ENCODE results near the gene PSMD4.
A peak's percentile ranks its signal among the peaks of the same experiment; 100 is the strongest.

Gene PSMD4

DNA sequence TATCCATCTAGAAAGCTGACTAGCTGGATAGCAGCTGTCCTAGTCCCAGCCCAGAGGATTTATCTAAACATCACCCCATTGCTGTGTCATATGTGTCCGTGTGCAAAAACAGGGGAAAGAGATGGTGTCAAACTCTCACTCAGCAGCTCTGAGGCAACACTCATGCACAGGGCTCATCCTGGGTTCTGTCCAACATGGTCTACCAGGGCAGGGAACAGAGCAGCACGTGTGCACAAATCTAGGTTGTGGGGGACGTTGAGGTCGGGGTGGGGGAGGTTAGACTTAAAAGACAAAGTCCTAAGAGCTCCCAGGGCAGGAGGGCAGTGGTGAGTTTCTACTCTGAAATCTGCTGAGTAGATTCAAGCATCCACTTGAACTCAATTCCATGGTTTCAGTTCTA lies 56.5 kb downstream of the PSMD4 start:
- DNase-seq, result no peak

DNA sequence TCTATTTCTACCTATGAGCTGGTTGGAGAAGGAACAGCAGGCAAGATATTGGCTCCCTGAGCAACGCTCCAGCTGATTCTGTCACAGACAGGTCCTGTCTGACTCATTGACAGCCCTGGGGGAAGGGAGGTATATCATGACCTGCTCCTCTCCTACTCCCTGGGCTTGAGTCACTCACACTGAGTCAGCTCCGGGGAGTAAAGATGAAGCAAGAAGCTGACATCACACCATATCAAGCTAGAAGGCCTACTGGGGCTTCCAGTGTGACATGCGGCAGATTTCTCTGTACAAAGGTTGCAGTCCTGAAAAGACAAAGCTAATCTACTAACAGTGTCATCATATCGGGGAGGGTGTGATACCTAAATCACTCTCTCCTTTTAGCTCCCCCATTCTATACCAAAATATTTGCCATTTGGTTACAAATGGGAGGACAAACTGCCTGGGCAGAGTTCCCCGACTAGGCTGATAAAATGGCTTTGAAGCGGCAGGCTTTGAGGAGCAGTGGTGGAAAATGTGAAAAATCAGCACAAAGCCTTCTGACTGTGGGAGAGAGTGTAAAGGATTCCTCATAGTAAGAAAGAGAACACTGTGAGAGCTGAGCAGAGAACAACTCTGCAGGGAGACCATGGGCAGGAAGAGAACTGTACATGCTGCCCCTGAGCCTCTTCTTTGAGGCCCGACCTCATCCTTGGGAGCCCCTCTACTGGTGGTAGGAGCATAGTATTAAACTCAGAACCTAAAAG lies 57.2 kb downstream of the PSMD4 start:
- DNase-seq, result peak; percentile 74

DNA sequence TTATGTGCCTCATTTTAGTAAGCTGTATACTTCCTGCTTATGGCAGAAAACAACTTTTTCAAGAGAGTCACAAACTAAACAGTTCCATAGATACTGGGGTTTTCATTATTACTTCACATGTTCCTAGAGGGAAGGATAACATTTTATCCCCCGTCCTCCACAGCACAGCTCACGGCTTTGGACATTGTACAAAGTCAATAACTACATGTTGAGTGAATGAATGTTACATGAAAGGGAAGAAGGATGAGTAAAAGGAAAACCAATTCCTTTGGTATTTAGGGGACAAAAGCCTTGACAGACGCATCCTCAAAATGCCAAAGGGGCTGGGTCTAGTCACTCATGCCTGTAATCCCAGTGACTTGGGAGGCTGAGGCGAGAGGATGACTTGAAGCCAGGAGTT lies 57.9 kb downstream of the PSMD4 start:
- no peak for DNase-seq

DNA sequence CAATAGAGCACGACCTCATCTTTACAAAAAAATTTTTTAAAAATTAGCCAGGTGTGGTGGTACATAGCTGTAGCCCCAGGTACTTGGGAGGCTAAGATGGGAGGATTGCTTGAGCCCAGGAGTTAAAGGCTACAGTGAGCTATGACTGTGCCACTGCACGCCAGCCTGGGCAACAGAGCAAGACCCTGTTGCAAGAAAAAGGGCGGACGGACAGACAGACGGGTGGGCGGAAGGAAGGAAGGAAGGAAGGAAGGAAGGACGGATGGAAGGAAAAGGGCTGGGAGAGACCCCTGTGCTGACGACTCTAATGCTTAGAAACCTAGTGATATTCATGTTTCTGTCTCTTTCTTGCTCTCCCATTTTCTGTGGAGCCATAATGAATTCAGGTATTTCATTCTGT lies 58.3 kb downstream of the PSMD4 start:
- DNase-seq, result no peak

DNA sequence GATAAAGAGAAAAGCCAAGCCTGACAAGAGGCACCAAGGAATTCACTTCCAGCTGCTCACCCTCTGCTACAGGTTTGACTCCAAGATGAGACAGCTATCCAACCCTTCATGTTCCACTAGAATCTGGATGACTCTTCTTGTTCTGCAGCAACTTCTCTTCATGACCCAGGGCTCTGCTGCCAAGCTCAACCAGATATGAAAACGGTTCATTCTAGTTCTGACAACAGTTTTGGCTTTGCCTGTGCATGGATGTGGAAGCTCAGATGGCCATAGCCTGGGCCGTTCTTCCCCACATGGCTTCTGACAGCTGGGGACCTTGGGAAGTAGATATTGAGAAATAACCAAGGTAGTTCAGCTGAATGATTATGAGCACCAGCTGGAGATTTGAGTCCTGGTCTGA lies 59.0 kb downstream of the PSMD4 start:
- DNase-seq, result no peak

DNA sequence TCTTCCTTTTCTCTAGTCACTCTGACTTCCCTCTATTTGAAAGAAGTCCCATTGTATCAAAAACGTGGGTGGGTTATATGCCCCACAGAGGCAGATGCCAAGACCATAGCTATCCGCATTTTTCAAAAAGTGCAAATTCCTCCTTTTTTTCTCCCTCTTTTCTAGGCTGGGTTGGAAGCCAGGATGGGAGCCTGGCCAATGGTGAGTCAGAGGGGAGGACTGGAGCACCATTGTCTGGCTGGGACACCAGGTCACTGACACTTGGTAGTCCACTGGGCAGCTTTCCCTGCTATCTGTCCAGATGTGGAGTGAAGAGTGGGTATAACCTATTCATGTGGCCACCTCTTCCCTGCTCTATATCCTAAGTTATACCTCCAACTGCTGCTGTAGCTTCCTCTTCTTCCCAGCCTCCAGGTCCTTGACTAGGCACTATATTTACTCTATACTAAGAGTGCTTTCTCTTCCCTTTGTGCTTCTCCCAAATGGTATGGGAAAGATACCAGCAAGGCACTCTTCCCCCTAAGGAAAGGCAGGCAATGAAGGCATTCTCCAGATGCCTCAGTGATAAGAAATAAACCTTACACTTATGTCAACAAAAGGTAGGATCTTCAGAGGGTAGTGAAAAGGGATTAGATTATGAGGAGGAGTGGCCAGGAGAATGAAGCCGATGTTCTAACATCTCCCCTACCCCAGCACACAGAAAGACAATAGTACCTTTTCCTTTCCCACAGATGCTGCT lies 59.8 kb downstream of the PSMD4 start:
- no peak for DNase-seq

DNA sequence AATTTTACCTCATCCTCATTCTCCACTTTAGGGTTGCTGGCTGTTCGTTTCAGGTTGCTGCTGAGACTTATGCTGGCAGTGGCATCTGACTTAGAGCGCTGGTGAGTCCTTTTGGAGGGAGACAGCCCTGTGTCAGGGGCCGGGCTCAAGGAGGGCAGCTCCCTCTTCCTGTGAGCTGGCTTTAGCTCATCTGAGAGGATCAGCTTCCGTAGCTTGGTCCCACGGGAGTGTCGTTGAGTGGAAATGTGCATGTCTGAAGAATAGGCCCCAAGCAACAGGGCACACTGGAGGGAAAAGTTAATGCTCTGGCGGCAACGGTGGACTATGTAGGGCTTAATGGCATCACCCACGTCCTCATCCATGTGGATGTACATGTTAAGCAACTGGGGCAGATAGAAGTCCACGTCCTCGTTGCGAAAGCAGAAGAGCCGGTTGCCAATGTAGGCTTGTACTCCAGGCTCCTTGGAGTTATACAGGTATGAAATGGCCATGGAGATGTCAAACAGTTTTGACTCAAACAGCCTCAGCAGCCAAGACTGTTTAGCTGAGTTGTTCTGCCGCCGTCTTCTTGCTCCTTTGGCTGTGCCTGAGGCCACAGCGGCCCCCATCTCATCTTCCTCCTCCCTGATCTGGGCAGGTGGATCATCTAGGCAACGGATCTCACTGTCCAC lies 61.2 kb downstream of the PSMD4 start:
- no peak for DNase-seq
